Mononuclear cell (primary cell): ENCODE data around the gene FAM43A. TPM values are rescaled to one million over a fixed set of nuclear protein-coding genes. Genes with fewer than 3 reads are reported as not detected.

Experiments
- H3K27me3 ChIP-seq: 2 replicates; pipeline ENCODE4 v1.6.0; 2011; ENCODE audit warnings: low read length, control low read depth; ENCODE audit not compliant: insufficient read depth
- H3K4me1 ChIP-seq: 2 replicates; pipeline ENCODE4 v1.5.1; 2011; ENCODE audit warnings: mild to moderate bottlenecking, low read length, control low read depth; ENCODE audit not compliant: insufficient read depth
- H3K4me3 ChIP-seq: 2 replicates; pipeline ENCODE4 v1.5.1; 2011; ENCODE audit warnings: mild to moderate bottlenecking, low read length, moderate library complexity
- H3K9me3 ChIP-seq: 2 replicates; pipeline ENCODE4 v1.5.1; 2011; ENCODE audit warnings: low read depth, mild to moderate bottlenecking, control low read depth, low read length
- total RNA-seq: library from RNA; depleted of rRNA; stranded (reverse); fragments of >200 nt; gene quantifications from one replicate; pipeline ENCODE4 v1.2.3, GENCODE V29; 2012

FAM43A gene
- total RNA-seq, 1 donor = 6.2 TPM

DNA sequence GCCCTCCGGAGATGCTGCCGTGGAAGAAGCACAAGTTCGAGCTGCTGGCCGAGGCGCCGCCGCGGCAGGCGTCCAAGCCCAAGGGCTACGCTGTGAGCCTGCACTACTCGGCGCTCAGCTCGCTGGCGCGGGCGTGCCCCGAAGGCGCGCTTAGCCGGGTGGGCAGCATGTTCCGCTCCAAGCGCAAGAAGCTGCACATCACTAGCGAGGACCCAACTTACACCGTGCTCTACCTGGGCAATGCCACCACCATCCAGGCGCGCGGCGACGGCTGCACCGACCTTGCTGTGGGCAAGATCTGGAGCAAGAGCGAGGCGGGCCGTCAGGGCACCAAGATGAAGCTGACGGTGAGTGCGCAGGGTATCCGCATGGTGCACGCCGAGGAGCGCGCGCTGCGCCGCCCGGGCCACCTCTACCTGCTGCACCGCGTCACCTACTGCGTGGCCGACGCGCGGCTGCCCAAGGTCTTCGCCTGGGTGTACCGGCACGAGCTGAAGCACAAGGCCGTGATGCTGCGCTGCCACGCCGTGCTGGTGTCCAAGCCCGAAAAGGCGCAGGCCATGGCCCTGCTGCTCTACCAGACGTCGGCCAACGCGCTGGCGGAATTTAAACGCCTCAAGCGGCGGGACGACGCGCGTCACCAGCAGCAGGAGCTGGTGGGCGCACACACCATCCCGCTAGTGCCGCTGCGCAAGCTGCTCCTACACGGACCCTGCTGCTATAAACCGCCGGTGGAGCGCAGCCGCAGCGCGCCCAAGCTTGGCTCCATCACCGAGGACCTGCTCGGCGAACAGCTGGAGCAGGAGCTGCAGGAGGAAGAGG lies 1.3 kb downstream of the FAM43A start:
- Histone ChIP-seq H3K4me3 (peak overlapping the region; percentile 75), H3K9me3 (no peaks in the 10 kb centered on the region), H3K27me3 (no peaks in the 10 kb centered on the region), H3K4me1 (peaks cover 72% of the 10 kb centered on the region)

DNA sequence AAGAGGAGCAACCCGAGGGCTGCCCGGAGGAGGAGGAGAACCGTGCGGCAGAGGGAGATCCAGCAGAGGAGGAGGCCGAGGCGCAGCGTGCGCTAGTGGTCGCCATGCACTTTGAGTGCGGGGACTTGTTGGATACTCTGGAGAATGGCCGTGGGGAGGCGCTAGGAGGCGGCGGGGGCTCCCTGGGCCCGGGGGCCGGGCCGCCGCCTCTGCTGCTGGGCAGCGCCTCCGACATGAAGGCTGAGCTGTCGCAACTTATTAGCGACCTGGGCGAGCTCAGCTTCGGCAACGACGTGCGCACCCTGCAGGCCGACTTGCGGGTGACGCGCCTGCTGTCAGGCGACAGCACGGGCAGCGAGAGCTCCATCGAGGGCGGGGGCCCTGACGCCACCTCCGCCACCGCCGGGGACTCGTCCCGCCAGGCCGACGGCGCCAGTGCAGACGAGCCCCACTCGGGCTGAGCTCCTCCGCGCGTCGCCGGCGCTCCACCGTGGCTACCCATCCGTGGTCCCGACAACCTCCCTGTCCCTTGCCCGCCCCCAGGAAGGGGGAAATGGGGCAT lies 2.0 kb downstream of the FAM43A start:
- Histone ChIP-seq H3K9me3 (no peaks in the 10 kb centered on the region), H3K4me3 (peak overlapping the region; percentile 75), H3K4me1 (peaks cover 68% of the 10 kb centered on the region), H3K27me3 (no peaks in the 10 kb centered on the region)

DNA sequence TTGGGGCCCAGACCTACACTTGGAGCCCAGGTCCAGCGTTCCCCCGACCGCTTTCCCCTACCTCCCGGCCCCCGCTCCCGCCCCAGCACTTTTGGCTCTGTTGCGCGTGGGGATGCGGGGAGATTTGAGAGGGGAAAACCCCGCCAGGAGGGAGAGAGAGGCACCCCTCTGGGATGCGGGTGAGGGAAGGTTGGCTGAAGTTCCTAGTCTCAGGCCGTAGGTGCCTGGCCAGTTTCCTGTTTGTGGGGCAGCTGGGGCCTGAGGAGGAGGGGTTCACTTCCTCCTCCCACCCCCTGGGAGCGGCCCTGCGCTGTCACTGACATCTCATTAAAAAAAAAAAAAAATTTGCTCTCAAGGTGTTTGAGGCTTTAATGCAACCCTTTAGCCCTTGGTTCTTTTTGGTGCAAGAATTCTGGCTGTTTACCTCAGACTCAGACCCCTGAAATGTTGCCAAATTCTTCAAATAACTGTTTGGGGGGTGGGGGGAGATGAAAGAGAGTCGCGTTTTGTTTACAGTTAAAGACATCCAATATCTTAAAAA lies 2.6 kb downstream of the FAM43A start:
- Histone ChIP-seq H3K9me3 (no peaks in the 10 kb centered on the region), H3K27me3 (no peaks in the 10 kb centered on the region), H3K4me3 (peak overlapping the region; percentile 75), H3K4me1 (peaks cover 68% of the 10 kb centered on the region)

DNA sequence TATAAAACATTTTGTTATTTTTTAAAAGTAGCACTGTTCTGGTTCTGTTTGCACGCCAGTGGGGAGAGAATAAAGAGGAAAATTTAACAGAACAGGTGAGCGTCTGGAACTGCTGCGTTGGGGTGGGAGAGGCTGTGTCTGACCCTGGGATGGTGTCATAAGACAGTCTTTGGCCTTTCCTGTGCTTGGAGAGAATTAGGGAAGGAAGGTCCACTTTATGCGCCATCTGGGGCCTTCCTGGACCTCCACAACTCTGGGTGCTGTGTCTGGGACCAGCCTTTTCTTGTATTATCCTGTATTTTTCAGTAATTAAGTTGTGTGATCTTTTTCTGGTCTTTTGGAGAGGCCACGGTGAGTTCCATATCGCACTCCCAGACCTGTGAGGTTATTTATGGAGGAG lies 3.3 kb downstream of the FAM43A start:
- Histone ChIP-seq H3K9me3 (no peaks in the 10 kb centered on the region), H3K27me3 (no peaks in the 10 kb centered on the region), H3K4me3 (no peak overlapping the region), H3K4me1 (peaks cover 65% of the 10 kb centered on the region)

DNA sequence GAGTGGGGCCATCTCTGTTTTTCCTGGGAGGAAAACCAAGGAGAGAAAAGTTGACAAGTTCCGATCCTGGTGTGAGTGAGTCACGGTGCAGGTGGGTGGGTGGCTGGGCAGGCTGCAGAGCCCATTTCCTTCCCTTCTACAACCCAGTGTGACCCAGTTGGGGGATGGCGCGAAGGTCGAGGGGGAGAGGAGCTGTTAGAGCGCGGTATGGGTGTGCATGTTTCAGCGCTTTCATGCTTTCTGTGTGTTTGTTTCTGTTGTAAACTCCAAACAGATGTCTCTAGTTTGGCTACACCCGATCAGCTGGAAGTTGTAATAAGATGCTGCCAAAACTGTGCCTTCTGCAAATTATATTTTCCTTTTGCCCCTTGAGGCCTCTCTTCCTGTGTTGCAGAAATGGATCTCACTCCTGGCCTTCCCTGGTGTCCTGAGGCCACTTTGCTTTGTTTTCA lies 3.8 kb downstream of the FAM43A start:
- Histone ChIP-seq H3K9me3 (no peaks in the 10 kb centered on the region), H3K4me3 (no peak overlapping the region), H3K4me1 (peaks cover 65% of the 10 kb centered on the region), H3K27me3 (no peaks in the 10 kb centered on the region)

DNA sequence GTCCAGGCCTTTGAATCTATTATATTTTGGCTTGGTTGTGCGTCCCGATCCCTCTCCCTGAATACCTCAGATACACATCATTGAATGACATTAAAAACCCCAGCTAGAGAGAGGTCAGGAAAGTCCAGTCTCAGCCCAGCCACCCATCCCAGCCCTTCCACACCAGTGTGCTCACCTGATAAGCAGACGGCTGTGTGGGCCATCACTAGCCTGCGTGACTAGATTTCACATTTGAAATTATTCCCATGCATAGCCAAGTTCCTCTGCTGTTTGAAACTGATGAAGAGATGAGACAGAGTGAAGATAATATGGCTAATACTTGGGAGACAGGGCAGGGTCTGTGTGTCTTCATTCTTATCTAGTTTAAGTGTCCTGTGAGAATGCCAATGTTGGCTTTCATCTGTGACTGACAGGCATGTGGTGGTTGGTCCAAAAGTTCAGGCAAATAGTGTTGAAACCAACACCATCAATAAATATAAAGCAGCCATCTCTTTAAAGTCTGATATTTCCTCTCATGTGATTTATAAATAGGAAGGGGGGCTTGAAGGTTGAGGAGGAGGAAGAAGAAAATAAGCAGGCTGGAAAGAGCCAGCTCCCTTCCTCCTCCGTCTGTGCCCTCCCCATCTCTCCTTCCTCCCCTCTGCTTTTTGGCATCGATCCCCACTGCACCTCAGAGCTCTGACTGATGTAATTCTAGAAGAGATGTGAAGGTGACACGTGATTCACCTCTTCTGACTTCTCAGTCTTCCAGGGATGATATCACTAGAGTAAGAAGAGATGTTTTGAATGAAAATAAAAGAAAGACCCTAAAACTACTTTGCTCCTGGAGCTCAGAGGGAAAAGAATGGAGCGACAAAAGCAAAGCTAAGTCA lies 5.1 kb downstream of the FAM43A start:
- H3K9me3 ChIP-seq = no peaks in the 10 kb centered on the region
- H3K4me3 ChIP-seq = no peak overlapping the region
- no peaks in the 10 kb centered on the region for H3K27me3 ChIP-seq
- H3K4me1 ChIP-seq = peaks cover 54% of the 10 kb centered on the region

DNA sequence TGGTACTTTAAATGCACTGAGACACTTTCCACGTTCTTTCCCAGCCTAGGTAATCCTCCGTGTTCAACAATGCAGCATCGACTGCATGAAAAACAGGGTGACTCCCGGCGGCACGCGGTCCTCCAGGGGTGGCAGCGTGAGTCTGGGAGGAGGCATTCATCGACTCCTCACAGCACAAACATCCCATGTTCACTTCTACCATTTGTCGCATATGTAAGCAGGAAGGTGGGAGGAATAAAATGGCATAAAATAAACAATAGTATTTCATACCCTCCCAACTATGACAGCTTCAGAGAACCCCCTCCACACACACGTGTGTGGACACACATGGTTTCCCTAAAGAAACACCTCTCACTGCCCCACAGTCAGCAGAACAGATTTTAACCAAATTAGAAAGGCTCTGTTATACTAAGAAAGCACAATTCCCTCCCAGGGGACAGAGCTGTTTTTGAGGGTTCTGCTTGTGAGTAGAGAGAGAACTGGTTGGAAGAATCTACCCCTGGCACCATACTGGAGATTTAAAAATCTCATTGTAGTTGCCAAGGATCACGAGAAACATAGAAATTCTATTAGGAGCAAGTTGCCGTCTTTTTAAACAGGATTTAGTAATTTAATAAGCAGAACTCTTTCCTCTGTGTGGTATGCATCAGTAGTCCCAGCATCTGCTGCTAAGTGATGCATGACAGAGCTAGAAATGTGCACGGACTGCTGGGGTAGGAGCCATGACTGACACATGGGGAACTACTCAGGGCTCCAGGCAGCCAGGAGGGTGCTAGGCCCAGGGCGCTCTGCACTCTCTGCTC lies 6.0 kb downstream of the FAM43A start:
- no peaks in the 10 kb centered on the region for H3K9me3 ChIP-seq
- peaks cover 46% of the 10 kb centered on the region for H3K4me1 ChIP-seq
- no peak overlapping the region for H3K4me3 ChIP-seq
- no peaks in the 10 kb centered on the region for H3K27me3 ChIP-seq

DNA sequence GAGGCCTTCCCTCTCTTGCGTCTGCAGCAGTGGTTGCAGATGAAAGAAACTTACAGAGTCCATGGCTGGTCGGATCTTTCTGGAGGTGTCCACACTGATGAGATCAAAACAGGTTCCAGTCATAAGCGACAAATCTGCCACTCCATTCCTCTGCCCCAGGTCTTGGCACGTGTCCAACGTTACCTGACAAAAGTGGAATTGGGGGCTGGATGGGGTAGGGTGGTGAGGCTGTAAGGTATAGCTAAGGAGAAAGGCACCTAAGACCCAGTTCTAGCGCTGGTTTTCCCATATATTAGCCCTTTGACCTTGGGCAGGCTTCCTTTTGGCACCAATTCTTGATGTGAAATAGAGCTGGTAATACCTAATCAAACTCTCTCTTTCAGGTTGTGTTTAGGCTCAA lies 11.0 kb downstream of the FAM43A start:
- Histone ChIP-seq H3K4me3 (no peak overlapping the region), H3K27me3 (no peaks in the 10 kb centered on the region), H3K9me3 (no peaks in the 10 kb centered on the region), H3K4me1 (peaks cover 8% of the 10 kb centered on the region)

DNA sequence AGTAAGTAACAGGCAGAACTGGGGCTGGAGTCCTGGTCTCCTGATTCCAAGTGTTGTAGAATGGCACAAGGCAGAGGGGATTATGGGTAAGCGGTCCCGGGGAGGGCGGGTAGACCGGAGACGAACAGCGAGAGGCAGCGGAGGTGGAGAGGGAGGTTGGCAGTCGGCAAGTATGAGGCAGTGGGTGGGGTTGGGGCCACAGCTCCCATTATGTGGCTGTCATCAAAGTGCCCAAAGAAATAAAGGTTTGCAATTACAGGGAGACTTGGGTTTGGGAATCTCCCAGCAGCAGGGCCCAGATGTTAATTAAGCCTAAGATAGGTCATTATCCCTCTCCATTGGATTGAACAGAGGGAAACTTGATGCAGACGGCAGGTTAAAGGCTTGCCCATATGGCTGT lies 16.9 kb downstream of the FAM43A start:
- no peaks in the 10 kb centered on the region for H3K27me3 ChIP-seq
- H3K4me1 ChIP-seq = no peaks in the 10 kb centered on the region
- no peak overlapping the region for H3K4me3 ChIP-seq
- no peaks in the 10 kb centered on the region for H3K9me3 ChIP-seq

DNA sequence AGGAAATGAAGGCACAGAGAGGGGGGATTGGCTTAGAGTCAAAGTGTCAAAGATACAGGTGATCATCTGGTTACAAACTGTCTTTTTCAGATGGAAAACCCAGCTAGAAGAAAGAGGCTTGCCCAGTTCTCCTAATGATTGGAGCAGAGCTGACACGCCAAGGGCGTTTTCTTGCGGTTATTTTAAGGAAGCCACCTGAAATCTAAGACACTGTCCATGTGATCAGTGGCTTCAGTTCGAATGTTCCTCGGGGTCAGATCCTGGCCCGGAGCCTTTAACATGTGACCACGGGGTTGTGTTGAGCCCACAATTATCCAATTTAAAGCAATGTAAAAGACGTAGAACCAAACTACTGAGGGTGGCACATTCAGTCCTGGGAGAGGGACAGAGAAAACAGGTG lies 19.5 kb downstream of the FAM43A start:
- no peaks in the 10 kb centered on the region for H3K4me1 ChIP-seq
- H3K9me3 ChIP-seq = no peaks in the 10 kb centered on the region
- no peak overlapping the region for H3K4me3 ChIP-seq

DNA sequence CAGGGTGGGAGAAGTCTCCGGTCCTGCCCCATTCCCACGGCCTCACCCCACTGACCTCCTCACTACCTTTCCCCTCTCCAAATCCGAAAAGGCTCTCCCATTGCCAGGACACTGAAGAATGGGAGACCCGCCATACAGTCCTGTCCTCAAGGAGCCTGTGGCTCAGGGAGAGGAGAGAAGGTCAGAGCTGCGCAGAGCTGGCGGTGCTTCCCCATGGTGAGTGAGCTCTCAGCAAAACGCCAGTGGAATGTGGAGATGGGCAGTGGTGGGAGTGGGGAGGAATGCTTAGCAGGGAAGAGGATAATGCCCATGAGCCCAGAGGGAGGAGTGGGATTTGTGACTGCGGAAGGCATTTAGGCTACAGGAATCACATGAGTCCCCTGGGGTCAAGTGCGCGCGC lies 20.1 kb downstream of the FAM43A start:
- Histone ChIP-seq H3K27me3 (no peaks in the 10 kb centered on the region), H3K4me3 (no peak overlapping the region), H3K4me1 (no peaks in the 10 kb centered on the region), H3K9me3 (no peaks in the 10 kb centered on the region)

More for the DNA sequence above, 19.5 kb downstream of the FAM43A start:
- no peaks in the 10 kb centered on the region for H3K27me3 ChIP-seq

DNA sequence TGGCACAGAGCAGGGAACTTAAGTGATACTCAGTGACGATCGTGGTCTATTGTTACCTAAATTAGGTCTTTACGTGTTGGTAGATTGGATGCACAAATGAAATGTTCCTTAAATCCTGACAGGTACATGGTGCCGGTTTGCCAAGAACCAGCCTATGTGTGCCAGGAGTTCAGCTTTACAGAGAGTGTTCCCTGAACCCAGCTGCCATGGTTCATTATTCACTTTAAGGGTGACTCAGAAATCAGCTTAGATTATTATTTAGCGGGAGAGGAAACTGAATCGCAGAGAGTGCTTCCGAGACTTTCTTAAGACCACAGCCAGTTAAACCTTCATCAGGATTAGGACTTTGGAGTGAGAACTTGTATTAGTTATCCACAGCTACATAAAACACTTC lies 21.5 kb downstream of the FAM43A start:
- no peaks in the 10 kb centered on the region for H3K9me3 ChIP-seq
- no peaks in the 10 kb centered on the region for H3K4me1 ChIP-seq
- no peak overlapping the region for H3K4me3 ChIP-seq
- H3K27me3 ChIP-seq = no peaks in the 10 kb centered on the region

DNA sequence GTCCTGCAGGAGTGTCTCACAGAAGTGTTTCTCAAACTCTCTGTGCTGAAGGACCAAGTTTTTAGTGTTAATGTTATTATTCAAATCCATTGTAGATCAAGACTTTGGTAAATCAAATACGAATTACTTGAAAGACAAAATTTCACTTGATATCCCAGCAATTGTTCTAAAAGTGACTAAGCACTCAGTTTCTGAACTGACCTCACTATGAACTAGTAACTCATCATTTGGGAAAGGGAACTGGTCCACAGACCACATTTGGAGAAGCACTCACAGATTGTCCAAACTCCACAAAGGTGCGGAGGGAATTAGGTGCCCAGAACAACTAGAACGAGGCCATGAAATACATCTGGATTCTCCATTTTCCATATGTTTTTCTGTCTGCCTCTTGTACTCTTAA lies 25.6 kb downstream of the FAM43A start:
- no peaks in the 10 kb centered on the region for H3K9me3 ChIP-seq
- H3K4me3 ChIP-seq = no peak overlapping the region
- no peaks in the 10 kb centered on the region for H3K4me1 ChIP-seq
- no peaks in the 10 kb centered on the region for H3K27me3 ChIP-seq

DNA sequence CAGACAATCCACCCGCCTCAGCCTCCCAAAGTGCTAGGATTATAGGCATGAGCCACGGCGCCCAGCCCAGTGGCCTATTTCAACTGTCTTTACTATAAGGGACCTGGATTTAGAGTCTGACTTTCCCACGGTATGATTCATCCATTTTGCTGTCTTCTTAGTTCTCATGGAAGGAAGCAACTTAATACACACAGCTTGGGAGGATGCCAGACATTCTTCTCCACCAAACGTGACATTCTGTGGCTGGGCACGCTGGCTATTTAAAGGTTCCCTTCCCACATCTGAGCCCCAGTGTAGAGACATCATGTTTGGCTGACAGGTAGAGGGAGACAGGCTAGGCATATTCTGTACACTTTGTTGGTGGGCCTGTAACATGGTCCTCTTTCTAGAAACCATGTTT lies 26.2 kb downstream of the FAM43A start:
- Histone ChIP-seq H3K4me3 (no peak overlapping the region), H3K4me1 (no peaks in the 10 kb centered on the region), H3K9me3 (no peaks in the 10 kb centered on the region), H3K27me3 (no peaks in the 10 kb centered on the region)
